Stromal cell of bone marrow (primary cell): ENCODE results near the gene IQCF6.
"Not testable (repeated sequence)": the region's sequence is repeated elsewhere in the genome, so short reads cannot be mapped to it uniquely, and the experiment has no call there.

Source experiments
- DNase-seq: peaks from one replicate; pipeline ENCODE4 v3.0.0-alpha.2; 2012; ENCODE audit warnings: low read depth

IQCF6 gene

GRCh38 chr3:51773529-51774056 is 5.4 kb downstream of the IQCF6 start:
- DNase-seq: no peak

GRCh38 chr3:51759203-51759602 is 19.8 kb downstream of the IQCF6 start:
- DNase-seq: no peak

GRCh38 chr3:51753763-51754750 is 25.0 kb downstream of the IQCF6 start:
- DNase-seq: not testable (repeated sequence)

- DNase-seq: no peak
These were observed 27.8 kb downstream of the IQCF6 start for GRCh38 chr3:51751287-51751686.

GRCh38 chr3:51750878-51751277 is 28.2 kb downstream of the IQCF6 start:
- DNase-seq: no peak

- DNase-seq: no peak
These were observed 30.7 kb downstream of the IQCF6 start for GRCh38 chr3:51748327-51748726.

- DNase-seq: no peak
These were observed 31.2 kb downstream of the IQCF6 start for GRCh38 chr3:51747840-51748239.

- not testable (repeated sequence) for DNase-seq
These were observed 36.1 kb downstream of the IQCF6 start for GRCh38 chr3:51742978-51743377.

- DNase-seq: not testable (repeated sequence)
These were observed 36.7 kb downstream of the IQCF6 start for GRCh38 chr3:51742320-51742719.

- DNase-seq: no peak
These were observed 39.9 kb downstream of the IQCF6 start for GRCh38 chr3:51739110-51739509.

- DNase-seq: no peak
These were observed 43.1 kb downstream of the IQCF6 start for GRCh38 chr3:51735950-51736349.

GRCh38 chr3:51735039-51735438 is 44.0 kb downstream of the IQCF6 start:
- DNase-seq: no peak

- DNase-seq: no peak
These were observed 44.5 kb downstream of the IQCF6 start for GRCh38 chr3:51734572-51734907.

GRCh38 chr3:51733859-51734571 is 45.0 kb downstream of the IQCF6 start:
- no peak for DNase-seq

- no peak for DNase-seq
These were observed 49.9 kb downstream of the IQCF6 start for GRCh38 chr3:51729042-51729633.
